Middle frontal gyrus (tissue), 1 donor: ENCODE measurements around the gene TAGLN3.
A peak's percentile ranks its signal among the peaks of the same experiment; 100 is the strongest.

Experiments used
- DNase-seq: peaks from one replicate; pipeline ENCODE4 v3.0.0-alpha.2; 2015; ENCODE audit warnings: low spot score; ENCODE audit errors: extremely low spot score

TAGLN3 gene

DNA sequence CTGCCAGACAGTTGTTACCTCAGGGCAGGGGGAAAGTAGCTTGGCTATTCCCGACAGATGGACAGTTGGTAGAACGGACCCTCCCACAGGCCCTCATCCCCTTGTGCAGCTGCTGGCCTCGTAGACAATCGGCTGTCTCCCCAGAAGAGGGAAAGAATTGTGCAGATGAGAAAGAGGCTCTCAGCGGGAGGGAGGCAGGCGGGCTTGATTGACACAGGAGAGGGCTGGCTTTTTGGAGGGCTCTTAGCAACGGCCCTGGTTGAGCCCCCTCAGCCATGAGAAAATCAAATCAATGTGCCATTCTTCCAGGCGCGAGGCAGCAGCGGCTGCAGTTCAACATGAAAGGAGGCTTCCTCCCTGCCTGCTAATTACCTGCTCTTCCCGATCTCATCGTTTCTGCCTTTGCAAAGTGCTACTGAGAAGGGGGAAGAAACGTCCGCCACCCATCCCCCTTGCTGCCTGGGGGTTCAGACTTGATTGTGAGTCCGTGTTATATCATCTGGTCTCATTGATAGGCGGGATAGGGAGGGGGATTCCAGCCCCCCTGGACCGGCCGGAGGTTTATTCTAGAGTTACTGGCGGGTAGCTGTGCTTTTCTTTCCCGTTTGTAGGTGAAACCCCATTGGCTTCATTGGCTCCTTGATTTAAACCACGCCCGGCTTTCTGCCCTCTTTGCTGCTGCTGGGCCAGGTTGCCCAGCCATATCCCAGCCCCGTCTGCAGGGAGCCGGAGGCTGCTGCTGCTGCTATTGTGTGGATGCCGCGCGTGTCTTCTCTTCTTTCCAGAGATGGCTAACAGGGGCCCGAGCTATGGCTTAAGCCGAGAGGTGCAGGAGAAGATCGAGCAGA lies at the start of gene TAGLN3:
Gene TAGLN3 (plus strand): TSS at position 287 of the 848 bp plus-strand sequence. CDS start 501 bp downstream, at position 788.
- no peak for DNase-seq

- no peak for DNase-seq
Observed at GRCh38 chr3:111949712-111950111, 49.0 kb upstream of the TAGLN3 start.

DNA sequence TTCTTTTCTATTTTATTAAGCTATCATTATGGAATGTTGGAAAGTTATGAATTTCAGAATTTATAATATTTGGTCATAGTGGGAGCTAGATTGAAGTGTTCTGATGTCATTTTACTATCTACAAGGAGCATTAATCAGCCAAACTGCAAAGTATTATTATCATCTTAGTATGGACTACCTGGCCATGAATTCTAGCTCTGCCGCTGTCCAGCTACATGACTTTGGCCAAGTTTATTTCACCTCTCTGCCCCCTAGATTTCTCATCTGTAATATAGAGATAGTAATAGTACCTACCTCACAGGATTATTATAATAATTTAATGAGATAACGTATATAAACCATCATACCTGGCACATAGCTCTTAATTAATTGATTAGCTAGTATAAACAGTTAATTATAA lies 47.7 kb upstream of the TAGLN3 start:
- no peak for DNase-seq

DNA sequence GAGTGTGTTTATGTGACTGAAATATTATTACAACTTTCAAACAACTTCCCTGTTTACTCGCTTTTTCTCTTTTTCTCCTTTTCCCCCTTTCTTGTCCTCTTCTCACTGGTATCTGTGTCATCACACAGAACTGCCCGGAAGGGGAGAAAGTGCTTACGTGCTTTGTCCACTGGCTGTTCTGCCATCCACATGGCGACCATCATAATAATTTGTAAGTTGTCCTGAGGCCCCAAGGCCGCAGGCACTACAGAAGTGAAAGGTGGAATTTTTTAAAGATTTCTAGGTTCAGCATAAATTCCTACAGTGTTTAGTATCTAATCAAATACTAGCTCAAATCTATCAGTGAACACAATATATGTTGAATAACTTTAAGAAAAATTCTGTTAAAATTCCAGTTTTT lies 46.6 kb upstream of the TAGLN3 start:
- no peak for DNase-seq

- DNase-seq: no peak
Observed at GRCh38 chr3:111952866-111953450, 45.8 kb upstream of the TAGLN3 start.

DNA sequence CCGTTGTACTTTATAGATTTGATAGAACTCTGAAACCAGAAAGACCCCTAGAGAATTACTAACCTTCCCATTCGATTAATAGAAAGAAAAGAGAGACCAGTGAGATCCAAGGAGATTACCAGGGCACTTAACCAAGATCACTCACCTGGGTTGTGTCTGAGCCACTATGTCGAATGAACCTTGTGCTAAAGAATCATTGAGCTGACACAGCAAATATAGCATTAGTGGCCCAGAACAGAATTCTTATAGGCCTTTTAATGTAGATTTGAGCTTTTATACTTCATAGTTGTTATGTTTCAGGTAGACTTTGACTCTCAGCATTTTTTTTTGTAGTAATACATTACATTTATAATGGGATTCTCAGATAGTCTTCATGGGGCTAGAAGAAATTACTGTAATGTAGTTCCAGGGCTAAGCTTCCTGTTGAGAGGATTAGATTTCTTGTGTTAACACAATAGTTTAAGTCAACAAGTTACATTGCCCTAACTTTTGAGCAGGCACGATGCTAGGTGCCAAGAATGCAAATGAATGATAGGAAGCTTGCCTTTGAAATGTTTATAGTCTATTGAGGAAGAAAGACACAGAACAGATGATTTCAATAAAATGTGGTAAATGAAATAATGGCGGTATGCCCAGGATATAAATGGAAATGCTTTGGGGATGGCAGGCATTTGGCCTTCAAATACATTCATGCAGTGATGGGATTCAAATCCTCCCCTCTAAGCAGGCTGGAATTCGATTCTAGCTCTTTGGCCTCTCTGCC lies 44.3 kb upstream of the TAGLN3 start:
- DNase-seq: no peak

DNA sequence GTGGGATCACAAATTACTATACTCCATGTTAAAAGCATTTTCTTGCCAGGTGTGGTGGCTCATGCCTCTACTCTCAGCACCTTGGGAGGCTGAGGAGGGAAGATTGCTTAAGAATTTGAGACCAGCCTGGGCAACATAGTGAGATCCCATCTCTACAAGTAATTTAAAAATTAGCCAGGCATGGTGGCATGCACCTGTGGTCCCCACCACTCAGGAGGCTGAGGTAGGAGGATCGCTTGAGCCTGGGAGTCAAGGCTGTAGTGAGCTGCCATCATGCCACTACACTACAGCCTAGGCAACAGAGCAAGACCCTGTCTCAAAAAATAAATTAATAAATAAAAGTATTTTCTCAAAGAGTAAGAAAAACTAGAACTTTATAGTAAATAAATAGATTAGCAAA lies 42.8 kb upstream of the TAGLN3 start:
- no peak for DNase-seq

GRCh38 chr3:111956449-111956848 lies 42.3 kb upstream of the TAGLN3 start:
- DNase-seq: no peak

- DNase-seq: no peak
Observed at GRCh38 chr3:111956995-111957734, 41.6 kb upstream of the TAGLN3 start.

- DNase-seq: no peak
Observed at GRCh38 chr3:111961461-111962164, 37.1 kb upstream of the TAGLN3 start.

DNA sequence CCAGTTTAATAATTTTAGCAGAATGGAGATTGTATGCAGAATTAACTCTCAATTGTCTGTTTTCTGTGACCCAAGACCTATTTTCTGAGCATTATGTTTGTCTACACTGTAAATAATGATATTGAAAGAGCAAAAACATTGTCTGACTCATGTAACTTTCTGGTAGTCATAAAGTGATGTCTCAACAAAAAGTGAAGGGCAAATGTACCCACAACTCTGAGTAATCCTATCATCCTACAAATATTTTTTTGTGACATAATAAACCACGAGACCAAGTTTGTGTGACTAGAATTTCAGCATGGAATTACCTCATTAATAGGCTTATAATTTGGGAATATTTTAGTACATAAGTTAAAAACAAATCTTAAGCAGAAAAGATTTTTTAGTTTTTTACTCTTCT lies 35.3 kb upstream of the TAGLN3 start:
- DNase-seq: no peak

- no peak for DNase-seq
Observed at GRCh38 chr3:111965484-111965883, 33.2 kb upstream of the TAGLN3 start.

GRCh38 chr3:111967068-111967467 lies 31.7 kb upstream of the TAGLN3 start:
- no peak for DNase-seq

GRCh38 chr3:111967651-111968274 lies 31.0 kb upstream of the TAGLN3 start:
- peak; percentile 71 for DNase-seq

DNA sequence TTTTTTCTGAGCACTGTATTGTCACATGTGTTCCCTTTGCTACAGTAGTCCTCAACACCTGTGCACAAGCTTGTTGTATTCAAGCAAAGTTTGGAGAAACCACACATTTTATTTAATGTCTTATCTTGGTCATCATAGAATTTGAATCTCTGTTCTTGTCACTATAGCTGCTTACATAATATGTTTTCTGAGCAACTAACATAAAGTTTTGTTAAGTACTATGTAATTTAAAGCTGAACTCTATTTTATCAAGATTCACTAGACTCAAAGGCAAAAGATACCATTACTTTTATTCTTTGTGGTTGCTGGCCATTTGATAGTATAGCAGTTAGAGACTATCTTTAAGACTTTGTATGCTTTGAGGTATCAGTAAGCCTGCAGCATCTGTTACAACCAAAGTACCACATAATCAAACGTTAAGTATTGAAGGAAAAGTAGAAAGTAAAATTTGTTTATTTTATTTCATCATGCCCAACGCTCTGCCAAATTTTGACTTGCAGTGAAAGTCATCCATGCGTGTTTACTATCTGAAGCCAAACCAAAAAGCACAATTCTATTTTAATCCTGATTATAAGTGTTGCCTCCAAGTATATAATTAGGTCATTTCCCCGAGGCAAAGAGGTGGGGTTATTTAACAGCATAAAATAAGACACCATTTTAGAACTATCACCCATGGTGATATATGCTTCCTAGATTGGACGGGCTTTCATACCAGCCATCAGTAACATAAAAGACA lies 30.2 kb upstream of the TAGLN3 start:
- DNase-seq: no peak

DNA sequence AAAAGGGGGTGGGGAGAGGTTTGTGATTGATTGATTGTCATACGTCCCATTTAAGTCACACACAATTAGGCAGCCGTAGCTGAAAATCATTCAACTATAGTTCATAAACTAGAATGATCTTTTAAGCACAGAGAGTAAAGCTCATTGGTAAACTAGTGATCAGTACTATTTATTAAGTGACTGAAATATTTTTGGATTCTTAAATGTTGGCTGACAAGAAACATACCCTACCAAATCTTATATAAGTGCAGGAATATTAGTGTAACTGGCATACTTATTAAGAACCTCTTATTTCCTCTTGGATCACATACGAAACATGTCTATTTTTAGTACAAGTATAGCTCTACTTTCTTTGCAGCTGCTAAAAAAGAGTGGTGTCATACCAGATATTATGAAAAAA lies 28.3 kb upstream of the TAGLN3 start:
- DNase-seq: no peak

DNA sequence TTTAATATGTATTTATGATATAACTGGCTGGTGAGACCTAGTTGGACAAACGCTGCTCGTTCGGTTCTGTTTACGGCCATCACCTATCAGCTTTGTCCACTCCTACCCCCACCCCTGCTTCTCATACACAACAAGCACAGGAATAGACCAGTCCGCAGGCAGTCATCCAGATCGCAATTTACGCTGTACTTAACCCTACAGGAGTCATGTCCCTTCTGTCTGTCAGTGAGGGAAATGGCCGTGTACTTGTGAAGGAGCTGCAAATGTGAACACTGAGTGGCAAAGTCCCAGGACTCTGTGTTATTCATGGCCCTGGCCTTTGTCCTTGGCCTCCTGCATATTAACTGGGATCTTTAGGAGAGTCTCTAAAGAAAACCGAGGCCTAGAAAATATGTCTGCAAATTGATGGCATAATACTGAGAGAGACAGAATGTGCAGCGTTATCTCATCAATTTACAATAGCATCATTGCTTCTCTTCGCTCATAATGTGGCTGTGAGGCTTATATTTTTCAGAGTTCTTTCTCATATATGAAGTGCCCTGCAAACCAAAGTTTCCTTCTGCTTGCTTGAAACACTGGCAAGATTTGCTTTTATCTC lies 27.1 kb upstream of the TAGLN3 start:
- DNase-seq: no peak

GRCh38 chr3:111972891-111973290 lies 25.8 kb upstream of the TAGLN3 start:
- no peak for DNase-seq

DNA sequence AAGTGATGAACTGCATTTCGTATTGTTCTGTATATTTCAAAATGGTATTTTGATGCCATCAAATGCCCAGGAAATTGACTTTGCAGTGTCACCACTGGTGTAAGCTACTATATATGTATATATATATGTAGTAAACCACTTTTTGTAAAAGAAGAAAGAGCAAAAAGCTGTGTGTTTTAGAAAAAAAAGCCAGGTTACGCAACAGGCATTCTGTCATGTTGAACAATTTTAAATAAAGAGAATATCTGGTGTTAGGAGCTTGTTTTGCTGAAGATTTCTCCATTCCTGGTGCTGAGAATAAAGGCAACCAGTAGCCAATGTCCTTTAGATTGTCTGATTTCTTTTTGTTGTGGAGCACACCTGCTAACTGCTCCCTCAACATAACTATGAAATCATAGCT lies 23.6 kb upstream of the TAGLN3 start:
- DNase-seq: no peak
